K562 (cell line): Measurements from ENCODE around the gene EML6. TPM values are rescaled to one million over a fixed set of nuclear protein-coding genes. Genes with fewer than 3 reads are reported as not detected.

Experiments used
- BHLHE40 ChIP-seq: IDR thresholded peaks from 2 replicates; pipeline ENCODE4 v1.6.1; 2011; ENCODE audit warnings: low read length, improper control_type of control experiment
- CHD2 ChIP-seq: IDR thresholded peaks from 2 replicates; pipeline ENCODE4 v1.6.1; 2011; ENCODE audit warnings: low read depth, low read length
- ETV5 ChIP-seq: sonication (generic); formaldehyde crosslinking; IDR thresholded peaks from 2 replicates; pipeline ENCODE4 v1.4.0; 2020; ENCODE audit warnings: low read depth, mild to moderate bottlenecking, missing genetic modification reagents
- KDM5B ChIP-seq: fragments of 200-600 bp; sonication (generic); IDR thresholded peaks from 2 replicates; pipeline ENCODE4 v1.6.1; 2012; ENCODE audit warnings: low read depth, mild to moderate bottlenecking, moderate library complexity, low read length, control low read depth, inconsistent platforms; ENCODE audit not compliant: insufficient replicate concordance
- LARP7 ChIP-seq: fragments of 450-650 bp; IDR thresholded peaks from 2 replicates; pipeline ENCODE4 v1.6.1; 2016
- LEF1 ChIP-seq: fragments of 450-650 bp; IDR thresholded peaks from 2 replicates; pipeline ENCODE4 v1.6.1; 2016; ENCODE audit warnings: mild to moderate bottlenecking
- NUFIP1 ChIP-seq: fragments of 450-650 bp; IDR thresholded peaks from 2 replicates; pipeline ENCODE4 v1.6.1; 2018; ENCODE audit not compliant: partially characterized antibody
- POLR2G ChIP-seq: fragments of 200-400 bp; formaldehyde crosslinking; IDR thresholded peaks from 2 replicates; pipeline ENCODE4 v1.6.1; 2017; ENCODE audit warnings: low read depth, mild to moderate bottlenecking, antibody characterized with exemption, low read length, moderate library complexity
- POLR3G ChIP-seq: IDR thresholded peaks from 2 replicates; pipeline ENCODE4 v1.6.1; 2011; ENCODE audit not compliant: insufficient read length, insufficient replicate concordance; ENCODE audit errors: extremely low read depth
- PPARD ChIP-seq: fragments of 250-450 bp; sonication (Bioruptor Pico); IDR thresholded peaks from 2 replicates; pipeline ENCODE4 v1.8.0; 2022; ENCODE audit warnings: inconsistent platforms, mild to moderate bottlenecking, moderate library complexity
- SMAD2 ChIP-seq: fragments of 150-350 bp; IDR thresholded peaks from 2 replicates; pipeline ENCODE4 v1.6.1; 2014; ENCODE audit warnings: low read depth, mild to moderate bottlenecking, low read length
- SRSF7 ChIP-seq: fragments of 200-400 bp; formaldehyde crosslinking; optimal IDR thresholded peaks from 2 replicates; pipeline ENCODE3; 2017; ENCODE audit warnings: mild to moderate bottlenecking, low read depth, low read length
- TAF15 ChIP-seq: fragments of 200-400 bp; formaldehyde crosslinking; IDR thresholded peaks from 2 replicates; pipeline ENCODE4 v1.6.1; 2017; ENCODE audit warnings: mild to moderate bottlenecking, low read depth, low read length, moderate library complexity
- TBL1XR1 ChIP-seq, 2 experiments: IDR thresholded peaks; 2 replicates each; pipeline ENCODE4 v1.6.1; 2012; ENCODE audit warnings: improper control_type of control experiment in 2 of 2, low read length in 2 of 2, mild to moderate bottlenecking in 1 of 2
- WHSC1 ChIP-seq: IDR thresholded peaks from one replicate; pipeline ENCODE4 v1.6.1; 2012; ENCODE audit warnings: low read length, control low read depth, inconsistent platforms
- ZBED1 ChIP-seq: IDR thresholded peaks from 2 replicates; pipeline ENCODE4 v1.6.1; 2014
- ZBTB17 ChIP-seq: fragments of 450-650 bp; formaldehyde crosslinking; IDR thresholded peaks from 2 replicates; pipeline ENCODE4 v1.4.0; 2020; ENCODE audit warnings: mild to moderate bottlenecking
- ZNF224 ChIP-seq: sonication (generic); formaldehyde crosslinking; IDR thresholded peaks from 2 replicates; pipeline ENCODE4 v1.8.0; 2022; ENCODE audit warnings: mild to moderate bottlenecking, missing genetic modification reagents
- ZNF347 ChIP-seq: fragments of 450-650 bp; formaldehyde crosslinking; IDR thresholded peaks from 2 replicates; pipeline ENCODE4 v1.4.0; 2020; ENCODE audit warnings: low read depth, mild to moderate bottlenecking, moderate library complexity
- ZNF408 ChIP-seq: fragments of 250-450 bp; sonication (Bioruptor Pico); IDR thresholded peaks from 2 replicates; pipeline ENCODE4 v1.4.0; 2020; ENCODE audit warnings: low read depth, mild to moderate bottlenecking, moderate library complexity
- ZNF561 ChIP-seq: fragments of 450-650 bp; formaldehyde crosslinking; conservative IDR thresholded peaks from 2 replicates; pipeline ENCODE4 v1.4.0; 2020; ENCODE audit warnings: mild to moderate bottlenecking, moderate library complexity
- ZNF830 ChIP-seq: fragments of 250-450 bp; sonication (Bioruptor Pico); IDR thresholded peaks from 2 replicates; pipeline ENCODE4 v1.5.0; 2021; ENCODE audit warnings: mild to moderate bottlenecking
- polyA plus RNA-seq, 8 experiments: library from polyadenylated mRNA; depleted of rRNA in 4 of 8; stranded (reverse) in 5 of 8; unstranded in 3 of 8; fragments of >200 nt; fragmentation: Nextera tagmentation in 2 of 8; fragmentation: Illumina TruSeq in 1 of 8; extraction: Ambion mirVana in 2 of 8; extraction: Trizol in 1 of 8; gene quantifications; 2 replicates each; pipeline versions ENCODE4 v1.2.1 to v1.2.3, GENCODE V29; 2011 to 2014; ENCODE audit warnings: inconsistent platforms in 1 of 8, missing spikeins in 1 of 8
- total RNA-seq, 7 experiments: library from RNA; depleted of rRNA in 6 of 7; stranded (reverse); fragments of >200 nt in 6 of 7; fragmentation: Illumina TruSeq in 2 of 7; extraction: Trizol in 2 of 7; gene quantifications; 2 replicates each; pipeline versions ENCODE4 v1.2.1 to v1.2.3, GENCODE V29; 2011 to 2021; ENCODE audit warnings: low replicate concordance in 1 of 7
- TF ChIP-seq, protein P1 (sequence below): sonication (generic); formaldehyde crosslinking; IDR thresholded peaks from 2 replicates; pipeline ENCODE4 v1.8.0; 2023; ENCODE audit warnings: mild to moderate bottlenecking, missing genetic modification reagents
- TF ChIP-seq, protein P2 (sequence below), 2 experiments: fragments of 450-650 bp in 1 of 2; IDR thresholded peaks; 2 replicates each; pipeline ENCODE4 v1.6.1; 2011 to 2017; ENCODE audit warnings: low read depth in 2 of 2, antibody characterized with exemption in 1 of 2, borderline replicate concordance in 1 of 2, low read length in 1 of 2, mild to moderate bottlenecking in 1 of 2, mixed read lengths in 1 of 2; ENCODE audit not compliant: control insufficient read depth in 1 of 2
- TF ChIP-seq, protein P3 (sequence below), 2 experiments: fragments of 450-650 bp in 1 of 2; sonication (generic) in 1 of 2; formaldehyde crosslinking in 1 of 2; IDR thresholded peaks in 1 of 2; conservative IDR thresholded peaks in 1 of 2; 2 replicates each; pipeline versions ENCODE4 v1.6.1 to v1.8.1; 2016 to 2023; ENCODE audit warnings: mild to moderate bottlenecking in 2 of 2, moderate library complexity in 2 of 2, inconsistent platforms in 1 of 2, missing genetic modification reagents in 1 of 2

EML6 gene
- total and polyA plus RNA-seq, 9 of the 15 experiments (the other 6 are each of a cell fraction or from before 2014, with no cell fraction given), result 0.07 to 0.56 (median 0.25) TPM

DNA sequence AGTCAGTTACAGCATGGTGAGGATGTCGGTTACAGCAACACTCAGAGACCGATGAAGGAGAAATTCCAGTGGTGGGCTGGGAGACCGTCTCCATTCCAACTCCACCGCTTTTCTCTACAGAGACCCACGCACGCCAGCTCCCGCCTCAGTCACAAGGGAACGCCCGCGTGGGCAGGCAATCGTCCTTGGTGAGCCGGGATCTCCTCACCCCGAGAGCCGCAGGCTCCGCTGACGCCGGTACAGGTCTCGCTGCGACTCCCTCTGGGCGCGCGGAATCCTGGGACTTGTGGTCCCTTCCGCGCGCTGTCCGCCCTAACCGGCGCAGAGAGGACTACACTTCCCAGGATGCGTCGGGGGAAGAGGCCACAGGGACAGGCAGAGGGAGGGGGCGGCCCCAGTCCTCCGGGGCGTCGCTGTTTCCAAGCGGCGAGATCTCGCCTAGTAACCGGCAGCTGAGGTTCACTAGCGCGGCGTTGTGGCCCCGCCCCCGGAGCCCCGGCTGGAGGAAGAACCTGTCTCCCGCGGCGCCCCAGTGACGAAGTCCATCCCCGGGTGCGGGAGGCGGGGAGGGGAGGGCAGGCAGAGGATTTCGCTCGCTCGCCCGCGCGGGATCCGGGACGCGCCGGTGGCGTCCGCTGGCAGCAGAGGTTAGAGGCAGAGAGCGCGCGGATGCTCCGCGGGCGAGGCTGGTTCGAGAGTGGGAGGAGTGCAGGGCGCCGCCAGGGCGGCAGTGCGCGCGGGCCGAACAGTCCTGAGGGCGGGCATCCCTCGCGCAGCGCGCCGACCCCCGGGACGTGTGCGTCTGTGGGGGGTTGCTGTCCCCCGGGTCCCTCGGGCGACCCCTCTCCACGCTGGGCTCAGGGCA is at the start of gene EML6 (continued):
- TF ChIP-seq ZNF224 (CRISPR knock-in tag) (no peak), ZNF408 (no peak), ETV5 (CRISPR knock-in tag) (no peak), BHLHE40 (no peak), SRSF7 (no peak), ZBTB17 (CRISPR knock-in tag) (no peak), LEF1 (no peak), ZBED1 (no peak), POLR3G (no peak), SMAD2 (no peak), KDM5B (peak; percentile 81), TBL1XR1 (IDR thresholded peaks at IDR 0.05; ENCODE audit: low read length in 2 of 2) (no peak), CHD2 (peak; percentile 79), POLR2G (peak; percentile 88), NUFIP1 (no peak), ZNF561 (no peak), ZNF347 (CRISPR knock-in tag) (no peak), LARP7 (no peak), WHSC1 (no peak), ZNF830 (CRISPR knock-in tag) (0 out of 2 replicates have a peak, but pooled peaks have one; percentile 17), TAF15 (no peak), PPARD (CRISPR knock-in tag) (no peak)
- TF ChIP-seq, protein P1, sequence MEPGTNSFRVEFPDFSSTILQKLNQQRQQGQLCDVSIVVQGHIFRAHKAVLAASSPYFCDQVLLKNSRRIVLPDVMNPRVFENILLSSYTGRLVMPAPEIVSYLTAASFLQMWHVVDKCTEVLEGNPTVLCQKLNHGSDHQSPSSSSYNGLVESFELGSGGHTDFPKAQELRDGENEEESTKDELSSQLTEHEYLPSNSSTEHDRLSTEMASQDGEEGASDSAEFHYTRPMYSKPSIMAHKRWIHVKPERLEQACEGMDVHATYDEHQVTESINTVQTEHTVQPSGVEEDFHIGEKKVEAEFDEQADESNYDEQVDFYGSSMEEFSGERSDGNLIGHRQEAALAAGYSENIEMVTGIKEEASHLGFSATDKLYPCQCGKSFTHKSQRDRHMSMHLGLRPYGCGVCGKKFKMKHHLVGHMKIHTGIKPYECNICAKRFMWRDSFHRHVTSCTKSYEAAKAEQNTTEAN (CRISPR knock-in tag), result no peak
- TF ChIP-seq, protein P2, sequence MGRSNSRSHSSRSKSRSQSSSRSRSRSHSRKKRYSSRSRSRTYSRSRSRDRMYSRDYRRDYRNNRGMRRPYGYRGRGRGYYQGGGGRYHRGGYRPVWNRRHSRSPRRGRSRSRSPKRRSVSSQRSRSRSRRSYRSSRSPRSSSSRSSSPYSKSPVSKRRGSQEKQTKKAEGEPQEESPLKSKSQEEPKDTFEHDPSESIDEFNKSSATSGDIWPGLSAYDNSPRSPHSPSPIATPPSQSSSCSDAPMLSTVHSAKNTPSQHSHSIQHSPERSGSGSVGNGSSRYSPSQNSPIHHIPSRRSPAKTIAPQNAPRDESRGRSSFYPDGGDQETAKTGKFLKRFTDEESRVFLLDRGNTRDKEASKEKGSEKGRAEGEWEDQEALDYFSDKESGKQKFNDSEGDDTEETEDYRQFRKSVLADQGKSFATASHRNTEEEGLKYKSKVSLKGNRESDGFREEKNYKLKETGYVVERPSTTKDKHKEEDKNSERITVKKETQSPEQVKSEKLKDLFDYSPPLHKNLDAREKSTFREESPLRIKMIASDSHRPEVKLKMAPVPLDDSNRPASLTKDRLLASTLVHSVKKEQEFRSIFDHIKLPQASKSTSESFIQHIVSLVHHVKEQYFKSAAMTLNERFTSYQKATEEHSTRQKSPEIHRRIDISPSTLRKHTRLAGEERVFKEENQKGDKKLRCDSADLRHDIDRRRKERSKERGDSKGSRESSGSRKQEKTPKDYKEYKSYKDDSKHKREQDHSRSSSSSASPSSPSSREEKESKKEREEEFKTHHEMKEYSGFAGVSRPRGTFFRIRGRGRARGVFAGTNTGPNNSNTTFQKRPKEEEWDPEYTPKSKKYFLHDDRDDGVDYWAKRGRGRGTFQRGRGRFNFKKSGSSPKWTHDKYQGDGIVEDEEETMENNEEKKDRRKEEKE (IDR thresholded peaks at IDR 0.05; ENCODE audit: borderline replicate concordance in 1 of 2, control insufficient read depth in 1 of 2, low read depth in 2 of 2, low read length in 1 of 2), result no peak
- TF ChIP-seq, protein P3, sequence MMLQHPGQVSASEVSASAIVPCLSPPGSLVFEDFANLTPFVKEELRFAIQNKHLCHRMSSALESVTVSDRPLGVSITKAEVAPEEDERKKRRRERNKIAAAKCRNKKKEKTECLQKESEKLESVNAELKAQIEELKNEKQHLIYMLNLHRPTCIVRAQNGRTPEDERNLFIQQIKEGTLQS (IDR thresholded peaks at IDR 0.05), result no peak
- TF ChIP-seq, protein P3 (CRISPR knock-in tag; conservative IDR thresholded peaks at IDR 0.05), result no peak
